Right forelimb (tissue), 1 donor: Measurements from ENCODE around the gene GAS1.

Experiments used
- DNase-seq: peaks from one replicate; pipeline ENCODE4 v3.0.0-alpha.2; 2018

Gene GAS1

DNA sequence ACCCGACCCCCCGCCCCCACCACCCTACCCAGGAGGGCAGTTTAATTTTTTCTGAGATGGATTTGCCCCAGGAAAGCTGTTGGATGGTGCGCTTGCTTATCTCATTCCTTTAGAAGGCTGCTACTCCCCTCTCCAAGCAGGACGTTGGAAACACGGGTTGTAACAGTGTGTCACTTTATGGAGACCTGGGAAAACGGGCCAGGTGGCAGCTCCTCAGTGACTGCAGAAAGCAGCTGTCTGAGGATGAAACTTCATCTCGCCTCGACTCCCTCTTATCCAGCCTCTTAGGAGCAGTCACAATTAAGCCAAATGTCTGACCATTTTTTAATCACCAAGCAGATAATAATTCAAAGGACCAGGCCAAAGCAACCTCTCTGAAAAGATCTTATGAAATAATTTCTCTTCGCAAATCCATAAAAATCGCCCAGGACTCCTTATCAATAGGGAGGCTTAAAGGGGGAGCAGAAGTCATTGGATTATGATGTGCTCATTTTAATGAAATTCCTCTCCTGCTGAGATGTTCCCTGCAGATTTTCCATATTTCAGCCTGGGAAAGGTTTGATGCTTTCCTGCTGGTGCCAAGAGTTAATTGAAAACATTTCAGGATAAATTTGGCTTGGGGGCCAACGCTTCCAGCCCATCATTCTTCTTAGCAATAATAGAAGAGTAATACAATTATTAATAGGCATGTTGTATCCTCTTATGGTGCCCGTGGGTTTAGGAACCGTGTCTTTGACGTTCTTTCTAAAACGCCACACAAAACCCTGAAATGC lies 26.0 kb downstream of the GAS1 start:
- no peak for DNase-seq

- no peak for DNase-seq
Measured at GRCh38 chr9:86918556-86918955, 28.8 kb downstream of the GAS1 start.

GRCh38 chr9:86912210-86912609 lies 35.1 kb downstream of the GAS1 start:
- DNase-seq, result no peak

- no peak for DNase-seq
Measured at GRCh38 chr9:86909388-86909787, 37.9 kb downstream of the GAS1 start.

- no peak for DNase-seq
Measured at GRCh38 chr9:86908261-86908660, 39.0 kb downstream of the GAS1 start.

DNA sequence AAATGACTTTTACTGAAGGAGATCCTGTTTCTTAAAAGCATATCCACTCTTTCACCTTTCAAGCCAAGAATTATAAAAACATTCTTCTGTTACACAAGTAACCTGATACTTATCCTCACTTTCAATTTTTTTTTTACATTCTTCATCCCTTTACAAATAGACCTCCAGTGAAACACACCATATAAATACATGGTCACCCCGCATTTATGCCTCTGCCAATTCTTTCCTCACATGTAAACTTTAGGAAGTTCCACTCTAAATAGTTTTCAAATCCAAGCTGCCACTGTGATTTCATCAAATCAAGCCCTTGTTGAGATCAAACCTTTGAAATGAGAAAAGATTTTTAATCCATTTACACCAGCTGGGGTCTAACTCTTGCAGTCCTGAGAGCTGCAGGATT lies 40.0 kb downstream of the GAS1 start:
- no peak for DNase-seq

DNA sequence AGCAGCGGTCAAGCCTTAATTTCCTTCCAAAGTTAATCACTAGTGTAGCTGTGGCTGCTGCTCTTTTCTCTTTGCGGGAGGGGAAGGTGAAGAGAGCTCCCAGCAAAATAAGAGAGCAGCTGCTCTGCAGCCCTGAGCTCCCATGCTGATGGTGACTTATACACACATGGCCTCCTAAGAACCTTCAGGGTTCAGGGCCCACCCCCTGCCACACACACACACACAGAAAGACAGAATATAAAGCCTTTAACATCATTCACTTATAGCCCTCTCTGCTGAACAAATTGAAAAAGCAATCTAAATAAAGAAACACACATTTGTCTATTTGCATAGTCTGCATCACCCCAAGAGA lies 43.6 kb downstream of the GAS1 start:
- no peak for DNase-seq

- peak; percentile 74 for DNase-seq
Measured at GRCh38 chr9:86902991-86903733, 44.1 kb downstream of the GAS1 start.

DNA sequence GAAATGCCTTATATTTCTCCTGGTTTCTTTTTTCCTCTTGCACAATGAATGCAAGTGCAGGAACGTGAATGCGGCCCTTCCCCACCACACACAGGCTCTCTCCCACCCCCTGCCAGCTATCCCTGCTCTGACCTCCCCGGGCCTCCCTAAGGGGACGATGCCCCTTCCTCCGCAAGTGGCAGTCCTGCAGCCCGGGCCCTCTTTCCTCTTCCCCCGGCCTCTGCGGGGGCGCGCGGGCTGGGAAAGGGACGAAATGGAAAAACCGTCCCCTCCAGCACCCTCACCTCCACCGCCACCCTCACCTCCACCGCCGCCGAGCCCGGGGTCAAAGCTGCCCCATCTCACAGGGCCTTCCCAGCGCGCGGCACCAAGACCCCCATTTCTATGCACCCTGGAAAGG lies 44.7 kb downstream of the GAS1 start:
- peak; percentile 53 for DNase-seq

DNA sequence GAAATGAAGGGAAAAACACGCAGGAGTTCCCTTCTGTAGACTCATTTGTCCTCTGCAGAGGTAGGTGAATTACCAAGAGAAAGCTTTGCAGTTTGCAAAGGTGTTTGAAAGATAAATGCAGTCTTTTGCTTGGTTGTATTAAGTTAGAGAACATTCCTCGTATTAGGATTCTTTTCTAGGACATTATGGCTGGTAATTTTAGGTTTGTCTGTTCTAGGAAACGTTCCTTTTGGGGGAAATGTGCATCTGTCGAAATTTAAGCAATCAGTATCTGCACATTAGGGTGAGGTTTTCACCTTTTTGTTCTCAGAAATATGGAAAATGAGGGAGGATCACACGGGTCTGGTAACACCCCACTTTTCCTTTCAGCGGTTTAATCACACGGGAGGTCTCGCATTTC lies 45.1 kb downstream of the GAS1 start:
- DNase-seq, result no peak

DNA sequence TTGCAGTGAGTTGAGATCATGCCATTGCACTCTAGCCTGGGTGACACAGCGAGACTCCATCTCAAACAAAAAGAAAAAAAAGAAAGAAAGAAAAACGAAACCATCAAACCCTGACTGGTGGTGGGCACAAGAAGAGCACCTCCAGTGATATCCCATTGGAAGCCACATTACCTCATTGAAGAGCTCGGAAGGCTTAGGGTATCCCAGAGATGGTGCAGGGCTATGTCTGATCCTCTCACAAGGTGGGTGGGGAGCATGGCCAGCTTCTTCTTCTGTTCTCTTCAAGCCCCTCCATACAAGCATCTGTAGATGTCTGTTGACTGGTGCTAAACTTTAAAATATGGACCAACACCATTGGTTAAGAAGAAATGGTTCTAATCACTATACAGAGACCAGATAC lies 45.8 kb downstream of the GAS1 start:
- no peak for DNase-seq
